Immature natural killer cell (primary cell): ENCODE measurements around the gene ANKRA2. TPM values are rescaled to one million over a fixed set of nuclear protein-coding genes. Genes with fewer than 3 reads are reported as not detected.
"Not testable (repeated sequence)": the region's sequence is repeated elsewhere in the genome, so short reads cannot be mapped to it uniquely, and the experiment has no call there.

Experiments used
- DNase-seq, 3 donors: peaks; one replicate each; pipeline ENCODE4 v3.0.0; 2022; ENCODE audit warnings: mixed read lengths in 1 of 3
- H3K27ac Mint-ChIP-seq, 6 donors: one replicate each; pipeline ENCODE4 v1.8.0; 2020; ENCODE audit warnings: mixed read lengths in 6 of 6, mild to moderate bottlenecking in 5 of 6, inconsistent platforms in 4 of 6, moderate library complexity in 3 of 6
- H3K27me3 Mint-ChIP-seq, 3 donors: one replicate each; pipeline ENCODE4 v1.8.0; 2020 to 2021; ENCODE audit warnings: low read depth in 3 of 3, mild to moderate bottlenecking in 3 of 3, mixed read lengths in 3 of 3, moderate library complexity in 3 of 3, inconsistent platforms in 1 of 3
- H3K36me3 Mint-ChIP-seq, 3 donors: one replicate each; pipeline ENCODE4 v1.8.0; 2020; ENCODE audit warnings: mixed read lengths in 3 of 3, inconsistent platforms in 2 of 3, mild to moderate bottlenecking in 2 of 3
- H3K4me1 Mint-ChIP-seq, 2 donors: one replicate each; pipeline ENCODE4 v1.8.0; 2020; ENCODE audit warnings: inconsistent platforms in 2 of 2, mild to moderate bottlenecking in 2 of 2, mixed read lengths in 2 of 2, moderate library complexity in 1 of 2
- H3K4me3 Mint-ChIP-seq, 5 donors: one replicate each; pipeline ENCODE4 v1.8.0; 2020; ENCODE audit warnings: mild to moderate bottlenecking in 5 of 5, mixed read lengths in 5 of 5, inconsistent platforms in 3 of 5, moderate library complexity in 3 of 5
- H3K9me3 Mint-ChIP-seq, 6 donors: one replicate each; pipeline ENCODE4 v1.8.0; 2020; ENCODE audit warnings: mild to moderate bottlenecking in 6 of 6, mixed read lengths in 6 of 6, inconsistent platforms in 4 of 6, moderate library complexity in 3 of 6
- polyA plus RNA-seq, 3 donors: library from polyadenylated mRNA; unstranded; fragments of 300-500 nt; fragmentation: Illumina TruSeq; gene quantifications; one replicate each; pipeline ENCODE4 v1.2.3, GENCODE V29; 2021

The ANKRA2 gene
- polyA plus RNA-seq, 3 donors from 2014 or later, result 15.6 to 23.0 (median 16.5) TPM

DNA sequence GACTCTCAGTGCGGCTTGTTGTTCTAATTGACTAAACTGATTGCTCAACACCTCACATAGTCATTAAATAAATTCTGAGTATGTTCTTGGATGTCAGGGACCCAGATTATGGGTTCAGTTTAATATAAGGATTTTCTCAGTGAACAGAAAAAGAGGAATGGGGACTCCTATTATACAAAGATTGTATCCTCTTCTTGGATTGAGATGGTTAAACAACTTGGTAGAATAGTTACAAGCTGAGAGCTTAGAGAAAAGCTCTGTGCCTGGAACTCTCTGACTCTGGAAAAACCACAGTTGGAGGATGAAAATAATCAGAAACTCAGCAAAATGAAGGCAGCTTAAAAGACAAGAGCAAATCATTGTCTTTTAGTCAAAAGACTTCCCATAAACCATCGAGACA is 30.5 kb downstream of the ANKRA2 start:
- no peaks in the 10 kb centered on the region for H3K9me3 Mint-ChIP-seq
- peaks cover 0 to 4% (median 0%) of the 10 kb centered on the region in 3 donors for H3K36me3 Mint-ChIP-seq
- H3K4me1 Mint-ChIP-seq, result no peaks in the 10 kb centered on the region
- DNase-seq, result no peak
- H3K27ac Mint-ChIP-seq, result peak overlapping the region in 1 of 6 donors; percentile 2
- H3K27me3 Mint-ChIP-seq, result peaks cover 1 to 12% (median 3%) of the 10 kb centered on the region in 3 donors
- no peak overlapping the region for H3K4me3 Mint-ChIP-seq

DNA sequence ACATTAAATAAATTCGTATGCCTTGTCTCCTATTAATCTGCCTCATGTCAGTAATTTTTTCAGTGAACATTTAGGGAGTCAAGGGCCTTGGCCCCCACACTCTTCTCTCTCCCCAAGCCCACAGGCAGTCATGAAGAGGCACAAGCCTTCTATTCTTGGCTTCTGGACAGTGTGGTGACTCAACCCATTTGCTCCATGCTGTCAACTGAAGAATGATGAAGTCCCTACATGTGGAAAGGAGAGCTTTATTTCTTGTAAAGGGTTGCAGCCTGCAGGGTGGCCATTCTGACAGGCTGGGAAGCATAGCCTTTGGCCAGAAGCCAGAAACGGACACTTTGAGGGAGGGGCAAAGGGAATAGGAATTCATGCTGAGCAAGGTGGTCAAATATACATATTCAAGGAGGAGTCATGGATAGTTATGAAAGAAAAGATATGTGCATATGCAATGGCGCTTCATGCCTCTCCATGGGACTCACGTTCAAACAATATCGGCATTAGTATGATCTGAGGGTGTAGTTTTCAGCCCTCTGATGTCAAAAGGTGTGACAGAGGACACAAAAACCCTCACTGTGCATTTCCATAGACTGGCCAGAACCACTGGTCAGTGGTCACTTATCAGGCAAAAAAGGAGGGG is 31.3 kb downstream of the ANKRA2 start:
- H3K4me3 Mint-ChIP-seq, result no peak overlapping the region
- no peaks in the 10 kb centered on the region for H3K9me3 Mint-ChIP-seq
- no peak for DNase-seq
- H3K27me3 Mint-ChIP-seq, result peaks cover 3 to 12% (median 3%) of the 10 kb centered on the region in 3 donors
- no peaks in the 10 kb centered on the region for H3K4me1 Mint-ChIP-seq
- H3K36me3 Mint-ChIP-seq, result peaks cover 0 to 4% (median 0%) of the 10 kb centered on the region in 3 donors
- H3K27ac Mint-ChIP-seq, result no peak overlapping the region

- H3K4me1 Mint-ChIP-seq, result no peaks in the 10 kb centered on the region
- no peak overlapping the region for H3K27ac Mint-ChIP-seq
- DNase-seq, result no peak
- H3K4me3 Mint-ChIP-seq, result no peak overlapping the region
- H3K9me3 Mint-ChIP-seq, result no peaks in the 10 kb centered on the region
- peaks cover 0 to 4% (median 0%) of the 10 kb centered on the region in 3 donors for H3K36me3 Mint-ChIP-seq
- peaks cover 3 to 16% (median 5%) of the 10 kb centered on the region in 3 donors for H3K27me3 Mint-ChIP-seq
These were observed 33.2 kb downstream of the ANKRA2 start for GRCh38 chr5:73532195-73532594.

- Mint-ChIP-seq H3K4me1 (no peaks in the 10 kb centered on the region), H3K36me3 (peaks cover 0 to 4% (median 0%) of the 10 kb centered on the region in 3 donors), H3K9me3 (no peaks in the 10 kb centered on the region), H3K27me3 (peaks cover 3 to 17% (median 8%) of the 10 kb centered on the region in 3 donors), H3K4me3 (no peak overlapping the region), H3K27ac (no peak overlapping the region)
- DNase-seq, result no peak
These were observed 34.1 kb downstream of the ANKRA2 start for GRCh38 chr5:73531356-73531755.

GRCh38 chr5:73529081-73529480 is 36.4 kb downstream of the ANKRA2 start:
- DNase-seq, result no peak
- no peaks in the 10 kb centered on the region for H3K9me3 Mint-ChIP-seq
- no peaks in the 10 kb centered on the region for H3K4me1 Mint-ChIP-seq
- H3K36me3 Mint-ChIP-seq, result no peaks in the 10 kb centered on the region
- H3K27me3 Mint-ChIP-seq, result peaks cover 3 to 12% (median 8%) of the 10 kb centered on the region in 3 donors
- no peak overlapping the region for H3K4me3 Mint-ChIP-seq
- H3K27ac Mint-ChIP-seq, result no peak overlapping the region

DNA sequence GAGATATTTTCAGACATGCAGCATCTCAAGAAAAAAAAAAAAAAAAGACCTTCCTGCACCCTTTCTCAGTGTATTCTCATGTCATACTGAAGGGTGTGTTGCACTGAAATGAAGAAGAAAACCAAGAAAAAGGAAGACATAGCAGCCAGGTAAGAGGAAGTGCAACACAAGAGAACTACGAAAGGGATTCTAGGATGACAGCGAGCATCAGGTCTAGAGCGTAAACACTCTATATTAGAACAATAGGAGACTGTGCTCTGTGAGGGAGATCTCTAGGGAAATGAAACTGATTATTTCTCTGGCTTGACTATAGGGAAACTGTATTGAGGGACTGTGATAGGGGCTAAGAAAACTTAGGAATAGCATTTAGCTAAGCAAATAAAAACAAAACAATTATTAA is 37.2 kb downstream of the ANKRA2 start:
- no peak for DNase-seq
- H3K27ac Mint-ChIP-seq, result no peak overlapping the region
- H3K36me3 Mint-ChIP-seq, result no peaks in the 10 kb centered on the region
- H3K27me3 Mint-ChIP-seq, result peaks cover 3 to 12% (median 8%) of the 10 kb centered on the region in 3 donors
- H3K4me1 Mint-ChIP-seq, result no peaks in the 10 kb centered on the region
- H3K9me3 Mint-ChIP-seq, result no peaks in the 10 kb centered on the region
- H3K4me3 Mint-ChIP-seq, result no peak overlapping the region

GRCh38 chr5:73525606-73526203 is 39.7 kb downstream of the ANKRA2 start:
- no peak for DNase-seq
- no peaks in the 10 kb centered on the region for H3K4me1 Mint-ChIP-seq
- H3K36me3 Mint-ChIP-seq, result no peaks in the 10 kb centered on the region
- peaks cover 0 to 10% (median 6%) of the 10 kb centered on the region in 3 donors for H3K27me3 Mint-ChIP-seq
- no peak overlapping the region for H3K27ac Mint-ChIP-seq
- no peak overlapping the region for H3K4me3 Mint-ChIP-seq
- no peaks in the 10 kb centered on the region for H3K9me3 Mint-ChIP-seq

DNA sequence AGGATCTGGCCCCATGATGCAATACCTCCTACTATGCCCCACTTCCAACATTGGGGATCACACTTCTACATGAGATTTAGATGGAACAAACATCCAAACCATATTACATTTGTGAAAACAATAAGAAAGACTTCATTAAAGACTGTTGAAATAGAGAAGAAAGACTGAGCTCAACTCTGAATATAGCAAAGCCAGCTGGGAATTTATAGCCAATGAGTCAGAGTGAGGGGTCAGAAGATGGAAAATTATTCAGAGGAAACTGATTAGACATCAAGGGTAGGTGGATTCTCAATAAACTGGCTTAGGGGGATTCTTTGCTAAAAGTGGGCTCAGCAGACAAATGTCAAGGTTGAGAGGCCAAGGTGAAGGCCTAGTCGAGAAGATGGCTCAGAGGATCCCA is 41.6 kb downstream of the ANKRA2 start:
- H3K27me3 Mint-ChIP-seq, result peaks cover 0 to 13% (median 4%) of the 10 kb centered on the region in 3 donors
- H3K9me3 Mint-ChIP-seq, result no peaks in the 10 kb centered on the region
- peaks cover 2 to 10% of the 10 kb centered on the region in 2 donors for H3K4me1 Mint-ChIP-seq
- DNase-seq, result no peak
- H3K4me3 Mint-ChIP-seq, result no peak overlapping the region
- H3K36me3 Mint-ChIP-seq, result no peaks in the 10 kb centered on the region
- H3K27ac Mint-ChIP-seq, result no peak overlapping the region

DNA sequence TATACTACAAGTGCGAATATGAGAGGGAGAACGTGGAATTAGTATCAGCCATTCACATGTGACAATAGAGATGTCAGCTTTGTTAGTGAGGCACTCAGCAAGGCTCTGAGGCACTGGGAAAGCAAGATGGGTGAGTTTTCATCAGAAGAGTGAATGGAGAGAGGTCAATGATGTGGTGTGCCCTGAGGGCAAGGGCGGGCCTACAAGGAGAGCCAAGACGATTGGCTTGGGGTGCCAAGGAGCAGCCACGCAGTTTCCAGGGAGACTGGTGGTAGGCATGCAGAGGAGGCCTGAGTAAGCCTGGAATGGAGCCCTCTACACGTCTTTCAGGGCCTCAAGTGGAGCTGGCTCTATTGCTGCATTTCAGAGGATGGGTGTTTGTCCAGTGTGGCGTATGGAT is 42.5 kb downstream of the ANKRA2 start:
- Mint-ChIP-seq H3K36me3 (no peaks in the 10 kb centered on the region), H3K9me3 (no peaks in the 10 kb centered on the region), H3K27ac (no peak overlapping the region), H3K4me1 (peaks cover 2 to 10% of the 10 kb centered on the region in 2 donors), H3K4me3 (no peak overlapping the region), H3K27me3 (peaks cover 0 to 13% (median 3%) of the 10 kb centered on the region in 3 donors)
- no peak for DNase-seq

DNA sequence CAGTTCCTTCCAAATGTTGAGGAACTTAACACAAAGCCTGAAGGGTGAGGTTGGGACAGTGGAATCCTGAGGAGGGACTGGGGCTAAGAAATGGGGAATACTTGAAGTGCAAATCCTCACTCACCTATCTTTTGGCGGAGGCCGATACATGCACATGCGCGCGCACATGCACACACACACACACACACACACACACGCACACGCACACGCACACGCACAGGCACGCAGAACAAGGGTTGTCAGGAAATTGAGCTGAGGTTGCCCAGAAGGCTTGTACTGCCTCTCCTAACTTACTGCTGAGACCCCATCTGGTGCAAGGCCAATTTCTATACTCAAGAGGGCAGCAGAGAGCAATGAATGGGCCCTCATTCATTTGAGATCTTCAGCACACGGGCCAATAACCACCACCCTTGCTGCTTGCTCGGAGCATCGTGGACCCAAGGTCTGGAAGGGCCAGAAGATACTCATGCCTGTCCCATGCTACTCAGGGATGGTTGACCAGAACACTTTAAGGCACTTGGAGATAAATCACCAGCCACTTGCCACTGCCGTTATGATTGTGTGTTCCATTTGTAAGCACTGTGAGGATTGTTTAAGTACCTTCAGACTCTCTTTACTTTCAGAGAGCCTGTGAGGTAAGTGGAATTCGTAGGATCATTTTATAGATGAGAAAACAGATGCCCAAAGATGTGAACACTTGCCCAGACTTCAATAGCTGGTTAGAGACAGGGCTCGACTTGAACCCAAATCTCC is 45.7 kb downstream of the ANKRA2 start:
- peak; percentile 55 to 68 (median 65) for DNase-seq
- no peaks in the 10 kb centered on the region for H3K36me3 Mint-ChIP-seq
- H3K9me3 Mint-ChIP-seq, result no peaks in the 10 kb centered on the region

DNA sequence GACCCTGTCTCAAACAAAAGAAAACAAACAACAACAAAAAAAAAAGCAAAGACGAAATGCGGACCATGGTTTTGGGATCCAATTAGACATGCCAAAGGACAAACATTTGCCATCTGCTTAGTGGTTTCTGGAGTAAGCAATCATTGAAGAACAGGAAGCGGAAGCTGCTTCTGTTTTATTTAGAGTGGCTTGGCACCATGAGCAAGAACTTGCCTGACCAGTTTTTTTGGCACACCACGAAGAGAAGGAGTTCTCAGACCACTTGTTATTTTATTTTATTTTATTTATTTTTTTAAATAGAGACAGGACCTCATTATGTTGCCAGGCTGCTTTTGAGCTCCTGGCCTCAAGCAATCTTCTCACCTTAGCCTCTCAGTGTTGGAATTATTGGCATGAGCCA is 50.2 kb downstream of the ANKRA2 start:
- no peaks in the 10 kb centered on the region for H3K9me3 Mint-ChIP-seq
- peaks cover 2 to 10% of the 10 kb centered on the region in 2 donors for H3K4me1 Mint-ChIP-seq
- DNase-seq, result no peak
- H3K27ac Mint-ChIP-seq, result no peak overlapping the region
- H3K27me3 Mint-ChIP-seq, result peaks cover 0 to 2% (median 1%) of the 10 kb centered on the region in 3 donors
- no peak overlapping the region for H3K4me3 Mint-ChIP-seq
- peaks cover 0 to 8% (median 4%) of the 10 kb centered on the region in 3 donors for H3K36me3 Mint-ChIP-seq

More for the DNA sequence above, 45.7 kb downstream of the ANKRA2 start:
- peaks cover 2 to 10% of the 10 kb centered on the region in 2 donors for H3K4me1 Mint-ChIP-seq
- peak overlapping the region in 1 of 6 donors; percentile 43 for H3K27ac Mint-ChIP-seq
- H3K4me3 Mint-ChIP-seq, result peak overlapping the region in 1 of 5 donors; percentile 14
- H3K27me3 Mint-ChIP-seq, result peaks cover 0 to 7% (median 1%) of the 10 kb centered on the region in 3 donors

GRCh38 chr5:73514418-73514817 is 51.0 kb downstream of the ANKRA2 start:
- no peak for DNase-seq
- Mint-ChIP-seq H3K27ac (no peak overlapping the region), H3K36me3 (peaks cover 0 to 8% (median 4%) of the 10 kb centered on the region in 3 donors), H3K4me3 (no peak overlapping the region), H3K4me1 (peaks cover 0 to 3% of the 10 kb centered on the region in 2 donors), H3K27me3 (peaks cover 0 to 1% (median under 1%) of the 10 kb centered on the region in 3 donors), H3K9me3 (no peaks in the 10 kb centered on the region)

- H3K36me3 Mint-ChIP-seq, result peaks cover 0 to 8% (median 4%) of the 10 kb centered on the region in 3 donors
- H3K27me3 Mint-ChIP-seq, result peaks cover 0 to 1% (median 0%) of the 10 kb centered on the region in 3 donors
- no peak overlapping the region for H3K4me3 Mint-ChIP-seq
- H3K9me3 Mint-ChIP-seq, result no peaks in the 10 kb centered on the region
- H3K4me1 Mint-ChIP-seq, result no peaks in the 10 kb centered on the region
- no peak overlapping the region for H3K27ac Mint-ChIP-seq
- DNase-seq, result no peak
These were observed 51.4 kb downstream of the ANKRA2 start for GRCh38 chr5:73513996-73514395.

DNA sequence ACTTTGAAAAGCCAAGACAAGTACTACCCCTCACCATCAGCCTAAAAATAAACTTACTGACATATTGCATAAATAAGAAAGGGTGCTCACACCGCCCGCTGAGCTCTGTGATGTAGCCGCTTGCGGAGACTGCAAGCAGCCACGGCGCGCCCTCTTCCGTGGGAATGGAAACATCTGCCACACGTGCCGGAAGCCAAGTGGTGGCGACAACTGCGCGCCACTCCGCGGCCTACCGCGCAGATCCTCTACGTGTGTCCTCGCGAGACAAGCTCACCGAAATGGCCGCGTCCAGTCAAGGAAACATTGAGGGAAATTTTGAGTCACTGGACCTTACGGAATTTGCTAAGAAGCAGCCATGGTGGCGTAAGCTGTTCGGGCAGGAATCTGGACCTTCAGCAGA is 56.9 kb downstream of the ANKRA2 start:
- not testable (repeated sequence) for DNase-seq, H3K27ac Mint-ChIP-seq, H3K27me3 Mint-ChIP-seq, H3K9me3 Mint-ChIP-seq, H3K4me3 Mint-ChIP-seq, H3K4me1 Mint-ChIP-seq
- H3K36me3 Mint-ChIP-seq, result peaks cover 6 to 18% (median 9%) of the 10 kb centered on the region in 3 donors
